ENCODE data around the gene GOLGA6A.

- TF ChIP-seq CTCF (IDR thresholded peaks at IDR 0.05; ENCODE audit: insufficient read depth, low read length, poor library complexity, severe bottlenecking) (no peak), EZH2phosphoT487 (conservative IDR thresholded peaks at IDR 0.05; ENCODE audit: low read length) (no peak)
These were observed 38.1 kb upstream of the GOLGA6A start for GRCh38 chr15:74120426-74120825.

All from SU-DHL-6 (cell line).